HUES64 (cell line): ENCODE results near the gene HTR6.

ENCODE experiments used
- H3K27ac ChIP-seq: 2 replicates; pipeline ENCODE4 v1.7.0; 2013; ENCODE audit warnings: low read depth, low read length, inconsistent platforms
- H3K27me3 ChIP-seq: 2 replicates; pipeline ENCODE4 v1.6.1; 2013; ENCODE audit warnings: mild to moderate bottlenecking, low read length; ENCODE audit not compliant: insufficient read depth
- H3K36me3 ChIP-seq: 2 replicates; pipeline ENCODE4 v1.6.1; 2013; ENCODE audit warnings: mild to moderate bottlenecking, low read length; ENCODE audit not compliant: insufficient read depth
- H3K4me1 ChIP-seq: 2 replicates; pipeline ENCODE4 v1.6.1; 2013; ENCODE audit warnings: mild to moderate bottlenecking, low read length, moderate library complexity; ENCODE audit not compliant: insufficient read depth
- H3K4me3 ChIP-seq: 2 replicates; pipeline ENCODE4 v1.5.1; 2013; ENCODE audit warnings: mild to moderate bottlenecking, low read length, moderate library complexity
- H3K9ac ChIP-seq: 2 replicates; pipeline ENCODE4 v1.6.1; 2013; ENCODE audit warnings: mild to moderate bottlenecking, low read depth, low read length
- H3K9me3 ChIP-seq: 2 replicates; pipeline ENCODE4 v1.6.1; 2013; ENCODE audit warnings: low read depth, low read length; ENCODE audit not compliant: insufficient read depth
- WGBS: fragments of 150-250, 120-280 bp; methylation state at CpG from one replicate; pipeline ENCODE4 v1.1.7; 2013; ENCODE audit warnings: missing lambda C conversion rate; 5-methylcytosine and 5-hydroxymethylcytosine counted together

HTR6 gene

DNA sequence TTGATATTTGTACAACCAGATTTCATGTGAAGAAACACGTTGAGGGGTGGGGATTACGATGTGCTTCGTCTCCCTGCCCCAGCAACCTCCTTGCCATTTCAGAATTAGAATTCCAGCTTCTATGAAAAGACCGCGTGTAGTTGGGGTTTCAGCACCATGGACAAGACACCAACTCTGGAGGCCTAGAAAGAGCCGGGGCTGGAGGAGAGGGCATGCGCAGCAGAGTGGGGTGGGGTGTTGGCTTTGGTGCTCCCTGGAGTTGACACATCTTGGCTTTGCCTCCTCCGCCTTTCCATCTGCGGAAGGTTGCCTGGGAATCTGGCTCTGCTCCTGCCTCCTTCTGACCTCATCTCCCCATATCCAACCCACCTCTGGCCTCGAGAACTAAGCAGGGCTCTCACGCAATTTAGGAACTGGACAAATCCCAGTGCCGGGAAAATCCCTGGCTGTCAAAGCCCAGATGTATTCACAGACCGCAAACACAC is 11.8 kb downstream of the HTR6 start:
- Histone ChIP-seq H3K4me1 (no peaks in the 10 kb centered on the region), H3K4me3 (no peak overlapping the region), H3K36me3 (no peaks in the 10 kb centered on the region), H3K9me3 (no peaks in the 10 kb centered on the region), H3K27ac (no peak overlapping the region), H3K27me3 (peaks cover 2% of the 10 kb centered on the region; the same call in 1 of the 2 replicates), H3K9ac (no peak overlapping the region)
- WGBS = 31% methylated on average over 13 of the region's 13 CpGs

DNA sequence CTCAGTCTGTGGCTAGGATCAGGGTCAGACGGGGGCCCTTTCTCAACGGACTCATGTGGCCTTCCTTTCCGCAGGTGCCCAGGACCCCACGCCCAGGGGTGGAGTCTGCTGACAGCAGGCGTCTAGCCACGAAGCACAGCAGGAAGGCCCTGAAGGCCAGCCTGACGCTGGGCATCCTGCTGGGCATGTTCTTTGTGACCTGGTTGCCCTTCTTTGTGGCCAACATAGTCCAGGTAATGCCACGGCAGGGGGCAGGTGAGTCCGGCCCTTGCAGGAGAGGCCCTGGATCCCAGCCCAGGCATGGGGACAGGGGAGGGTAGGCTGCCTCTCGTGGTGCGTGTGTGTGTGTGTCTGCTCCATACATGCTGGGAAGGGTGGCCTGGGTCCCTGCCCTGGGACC is 13.8 kb downstream of the HTR6 start:
- WGBS = 79% methylated on average over 11 of the region's 11 CpGs
- H3K36me3 ChIP-seq = no peaks in the 10 kb centered on the region
- H3K27ac ChIP-seq = no peak overlapping the region

DNA sequence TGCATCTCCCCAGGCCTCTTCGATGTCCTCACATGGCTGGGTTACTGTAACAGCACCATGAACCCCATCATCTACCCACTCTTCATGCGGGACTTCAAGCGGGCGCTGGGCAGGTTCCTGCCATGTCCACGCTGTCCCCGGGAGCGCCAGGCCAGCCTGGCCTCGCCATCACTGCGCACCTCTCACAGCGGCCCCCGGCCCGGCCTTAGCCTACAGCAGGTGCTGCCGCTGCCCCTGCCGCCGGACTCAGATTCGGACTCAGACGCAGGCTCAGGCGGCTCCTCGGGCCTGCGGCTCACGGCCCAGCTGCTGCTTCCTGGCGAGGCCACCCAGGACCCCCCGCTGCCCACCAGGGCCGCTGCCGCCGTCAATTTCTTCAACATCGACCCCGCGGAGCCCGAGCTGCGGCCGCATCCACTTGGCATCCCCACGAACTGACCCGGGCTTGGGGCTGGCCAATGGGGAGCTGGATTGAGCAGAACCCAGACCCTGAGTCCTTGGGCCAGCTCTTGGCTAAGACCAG is 14.3 kb downstream of the HTR6 start:
- WGBS = 94% methylated on average over 34 of the region's 34 CpGs
- Histone ChIP-seq H3K27ac (no peak overlapping the region), H3K4me1 (no peaks in the 10 kb centered on the region)

More for the DNA sequence above, 13.8 kb downstream of the HTR6 start:
- Histone ChIP-seq H3K27me3 (peaks cover 2% of the 10 kb centered on the region; the same call in 1 of the 2 replicates), H3K9me3 (no peaks in the 10 kb centered on the region), H3K4me3 (no peak overlapping the region), H3K9ac (no peak overlapping the region), H3K4me1 (no peaks in the 10 kb centered on the region)

DNA sequence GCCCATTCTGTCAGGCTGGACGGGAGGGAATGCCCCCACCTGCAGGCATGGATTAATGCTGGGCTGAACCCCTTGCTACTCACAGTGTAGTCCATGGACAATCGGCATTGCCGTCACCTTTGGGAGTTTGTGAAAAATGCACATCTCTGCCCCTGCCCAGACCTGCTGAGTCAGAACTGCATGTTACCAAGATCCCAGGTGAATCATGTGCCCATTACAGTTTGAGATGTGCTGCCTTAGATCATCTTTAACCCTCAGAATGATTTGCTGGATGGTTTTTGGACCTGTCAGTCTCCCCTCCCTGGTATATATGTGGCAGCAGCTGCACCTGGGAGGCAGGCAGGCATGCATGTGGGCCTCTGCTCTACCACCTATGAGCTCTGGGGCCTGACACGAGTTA is 15.0 kb downstream of the HTR6 start:
- WGBS = 86% methylated on average over 4 of the region's 4 CpGs
- Histone ChIP-seq H3K4me3 (no peak overlapping the region), H3K36me3 (no peaks in the 10 kb centered on the region), H3K27ac (no peak overlapping the region), H3K9ac (no peak overlapping the region), H3K4me1 (no peaks in the 10 kb centered on the region), H3K27me3 (peaks cover 2% of the 10 kb centered on the region; the same call in 1 of the 2 replicates), H3K9me3 (no peaks in the 10 kb centered on the region)

More for the DNA sequence above, 14.3 kb downstream of the HTR6 start:
- Histone ChIP-seq H3K4me3 (no peak overlapping the region), H3K9ac (no peak overlapping the region), H3K9me3 (no peaks in the 10 kb centered on the region), H3K36me3 (no peaks in the 10 kb centered on the region), H3K27me3 (peaks cover 2% of the 10 kb centered on the region; the same call in 1 of the 2 replicates)

DNA sequence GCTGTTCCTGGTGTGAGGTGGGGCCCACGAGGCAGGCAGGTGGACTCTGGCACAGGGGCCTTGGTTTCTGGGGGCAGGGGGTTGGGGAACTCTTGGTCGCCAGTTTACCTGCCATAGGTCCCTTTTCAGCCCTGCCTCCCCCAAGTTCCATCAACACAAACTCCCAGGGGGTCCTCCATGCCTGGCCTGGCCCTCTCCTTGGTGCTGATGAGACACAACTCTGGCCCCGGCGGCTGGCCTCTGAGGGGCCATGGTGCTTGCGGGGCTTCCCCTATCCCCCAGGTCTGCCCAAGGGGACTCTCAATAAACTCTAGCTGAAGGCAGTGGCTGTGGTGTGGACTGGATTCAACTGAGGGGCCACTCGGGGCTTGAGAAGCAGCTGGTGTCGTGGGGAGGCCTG is 16.0 kb downstream of the HTR6 start:
- Histone ChIP-seq H3K9ac (no peak overlapping the region), H3K27me3 (peaks cover 2% of the 10 kb centered on the region; the same call in 1 of the 2 replicates), H3K4me3 (no peak overlapping the region), H3K9me3 (no peaks in the 10 kb centered on the region), H3K27ac (no peak overlapping the region), H3K4me1 (no peaks in the 10 kb centered on the region), H3K36me3 (no peaks in the 10 kb centered on the region)
- 83% methylated on average over 7 of the region's 7 CpGs for WGBS

DNA sequence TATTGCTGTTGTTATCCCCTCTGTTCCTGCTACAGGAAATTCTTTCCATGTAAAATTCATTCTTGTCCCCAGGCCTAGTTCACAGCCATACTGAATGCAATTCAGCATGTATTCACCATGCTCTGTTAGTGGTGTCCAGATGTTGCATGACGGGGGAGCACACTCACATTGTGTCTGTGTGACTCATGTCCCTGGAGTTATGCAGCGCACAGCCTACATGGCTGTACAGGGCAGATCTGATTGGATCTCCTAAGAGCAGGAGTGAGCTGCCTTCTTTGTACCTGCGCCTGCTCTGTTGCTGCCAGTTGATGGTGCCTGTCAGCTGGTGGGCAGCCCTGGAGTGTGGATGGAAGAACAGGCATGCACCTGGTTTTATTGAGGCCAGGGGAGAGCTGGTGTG is 17.6 kb downstream of the HTR6 start:
- H3K36me3 ChIP-seq = no peaks in the 10 kb centered on the region
- WGBS = 89% methylated on average over 3 of the region's 3 CpGs
- H3K9me3 ChIP-seq = no peaks in the 10 kb centered on the region
- no peak overlapping the region for H3K4me3 ChIP-seq
- H3K9ac ChIP-seq = no peak overlapping the region
- no peaks in the 10 kb centered on the region; the same call in 1 of the 2 replicates for H3K4me1 ChIP-seq
- H3K27ac ChIP-seq = no peak overlapping the region
- H3K27me3 ChIP-seq = peaks cover 2% of the 10 kb centered on the region; the same call in 1 of the 2 replicates

DNA sequence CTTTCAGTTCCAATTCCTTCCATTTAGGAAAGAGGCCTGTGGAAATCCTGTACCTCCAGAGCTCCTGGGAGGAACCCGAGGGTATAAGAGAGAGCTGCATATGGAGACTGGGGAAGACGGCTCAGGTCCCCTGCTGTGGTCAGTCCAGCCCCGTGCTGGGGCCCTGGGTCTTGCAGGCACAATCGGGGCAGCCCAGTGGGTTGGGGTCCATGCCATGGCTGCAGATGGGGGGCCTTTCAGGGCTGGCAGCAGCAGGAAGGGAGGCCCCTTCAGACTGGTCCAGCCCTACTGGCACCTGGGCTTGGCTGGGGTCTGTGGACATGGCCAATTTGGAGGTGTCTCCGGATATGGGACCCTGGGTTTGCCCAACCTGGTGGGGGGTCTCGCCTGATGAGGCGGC is 18.2 kb downstream of the HTR6 start:
- Histone ChIP-seq H3K9me3 (no peaks in the 10 kb centered on the region), H3K27me3 (no peaks in the 10 kb centered on the region), H3K4me1 (no peaks in the 10 kb centered on the region; the same call in 1 of the 2 replicates), H3K27ac (no peak overlapping the region), H3K36me3 (no peaks in the 10 kb centered on the region), H3K4me3 (no peak overlapping the region), H3K9ac (no peak overlapping the region)
- 70% methylated on average over 7 of the region's 7 CpGs for WGBS

DNA sequence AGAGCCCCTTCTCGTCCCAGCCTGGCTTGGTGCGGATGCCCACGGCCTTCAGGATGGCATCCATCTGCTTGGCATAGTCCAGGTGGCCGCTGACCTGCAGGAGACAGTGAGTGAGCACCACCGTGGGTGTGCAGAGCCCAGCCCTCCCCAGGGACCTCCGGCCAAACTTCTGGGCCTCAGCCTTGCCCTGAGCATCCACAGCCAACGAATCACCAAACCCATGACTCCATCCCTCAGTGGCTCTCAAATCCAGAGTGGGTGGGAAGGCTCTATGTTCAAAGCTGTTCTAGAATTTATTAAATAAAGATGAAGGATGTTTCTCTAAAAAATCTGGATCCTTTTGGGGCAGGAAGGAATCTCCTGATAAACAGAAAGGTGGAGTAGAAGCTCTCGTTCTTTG is 18.7 kb downstream of the HTR6 start:
- H3K36me3 ChIP-seq = no peaks in the 10 kb centered on the region
- 93% methylated on average over 8 of the region's 8 CpGs for WGBS
- no peak overlapping the region for H3K9ac ChIP-seq
- no peaks in the 10 kb centered on the region; the same call in 1 of the 2 replicates for H3K4me1 ChIP-seq
- H3K27me3 ChIP-seq = no peaks in the 10 kb centered on the region
- H3K9me3 ChIP-seq = no peaks in the 10 kb centered on the region
- H3K27ac ChIP-seq = no peak overlapping the region
- H3K4me3 ChIP-seq = no peak overlapping the region

DNA sequence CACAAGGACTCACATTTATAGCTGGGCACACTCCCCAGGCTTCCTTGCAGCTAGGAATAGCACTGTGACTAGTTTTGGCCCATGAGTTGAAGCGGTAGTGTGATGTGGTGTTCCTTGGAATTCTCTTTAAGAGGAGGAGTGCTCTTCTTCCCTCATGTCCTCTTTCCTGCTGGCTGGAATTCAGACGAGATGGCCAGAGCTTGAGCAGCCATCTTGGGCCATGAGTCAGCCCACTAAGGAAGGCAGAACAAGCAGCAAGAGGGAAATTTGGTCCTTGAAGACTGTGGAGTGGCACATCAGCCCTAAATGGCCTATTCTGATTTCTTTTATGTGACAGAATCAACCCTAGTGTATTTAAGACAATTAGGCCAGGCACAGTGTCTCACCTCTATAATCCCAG is 20.0 kb downstream of the HTR6 start:
- H3K4me1 ChIP-seq = no peaks in the 10 kb centered on the region; the same call in 1 of the 2 replicates
- H3K36me3 ChIP-seq = no peaks in the 10 kb centered on the region
- WGBS = 92% methylated on average over 2 of the region's 2 CpGs
- no peaks in the 10 kb centered on the region for H3K27me3 ChIP-seq
- no peaks in the 10 kb centered on the region for H3K9me3 ChIP-seq
- no peak overlapping the region for H3K4me3 ChIP-seq
- H3K9ac ChIP-seq = no peak overlapping the region
- no peak overlapping the region for H3K27ac ChIP-seq

DNA sequence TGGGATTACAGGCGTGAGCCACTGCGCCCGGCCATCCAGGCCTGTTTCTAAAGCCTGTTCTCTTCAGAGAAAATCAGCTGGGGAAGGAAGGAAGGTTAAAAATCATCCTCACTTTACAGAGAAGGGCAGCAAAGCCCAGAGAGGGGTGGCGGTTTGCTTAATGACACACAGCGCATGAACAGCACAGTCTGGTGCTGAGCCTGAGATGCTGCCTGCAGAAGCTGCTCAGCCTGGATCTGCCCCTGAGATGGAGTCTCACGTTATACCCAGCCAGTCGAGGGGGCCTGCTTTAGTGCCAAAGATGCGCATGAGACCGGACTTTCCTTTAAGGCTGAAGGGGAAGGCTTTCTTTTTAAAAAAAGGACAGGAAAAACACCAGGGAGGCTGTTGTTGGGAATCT is 21.3 kb downstream of the HTR6 start:
- H3K27ac ChIP-seq = peak overlapping the region; percentile 45; the same call in 1 of the 2 replicates
- H3K36me3 ChIP-seq = no peaks in the 10 kb centered on the region
- WGBS = 64% methylated on average over 9 of the region's 9 CpGs
- H3K9ac ChIP-seq = no peak overlapping the region
- H3K9me3 ChIP-seq = peaks cover 3% of the 10 kb centered on the region; the same call in 1 of the 2 replicates
- H3K4me3 ChIP-seq = no peak overlapping the region
- no peaks in the 10 kb centered on the region; the same call in 1 of the 2 replicates for H3K4me1 ChIP-seq
- no peaks in the 10 kb centered on the region for H3K27me3 ChIP-seq

DNA sequence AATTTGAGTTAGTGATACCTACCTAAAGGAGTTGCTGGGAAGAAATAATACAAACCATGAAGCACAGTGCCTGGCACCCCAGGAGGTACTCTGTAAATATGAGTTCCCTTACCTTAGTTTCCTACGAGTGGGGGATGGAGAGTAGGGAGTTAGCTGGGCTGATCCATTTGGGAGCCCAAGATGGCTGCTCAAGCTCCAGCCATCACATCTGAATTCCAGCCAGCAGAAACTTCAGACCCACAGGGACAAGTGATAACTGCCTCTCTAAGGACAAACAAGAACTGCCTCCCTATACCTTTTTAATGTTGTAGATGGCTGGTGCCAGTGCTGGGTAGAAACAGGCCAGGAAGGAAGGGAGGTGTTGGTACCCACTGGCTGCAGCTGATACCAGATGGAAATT is 22.7 kb downstream of the HTR6 start:
- Histone ChIP-seq H3K4me1 (no peaks in the 10 kb centered on the region; the same call in 1 of the 2 replicates), H3K36me3 (no peaks in the 10 kb centered on the region), H3K9ac (no peak overlapping the region), H3K4me3 (no peak overlapping the region), H3K27ac (no peak overlapping the region), H3K9me3 (peaks cover 3% of the 10 kb centered on the region; the same call in 1 of the 2 replicates), H3K27me3 (no peaks in the 10 kb centered on the region)
- WGBS = 88% methylated on average over 1 of the region's 1 CpG
